GM23338 (cell line): ENCODE measurements around the gene SSTR5. TPM values are rescaled to one million over a fixed set of nuclear protein-coding genes. Genes with fewer than 3 reads are reported as not detected.

Experiments used
- ATAC-seq: fragments of 200-7000 bp; cut with Tn5 transposase; 3 replicates; pipeline ENCODE4 v1.9.1; 2020
- DNase-seq: peaks from one replicate; pipeline ENCODE4 v3.0.0-alpha.2; 2015; ENCODE audit warnings: low spot score
- H2AFZ ChIP-seq: fragments of 200-600 bp; sonication (generic); 2 replicates; pipeline ENCODE4 v1.8.0; 2016; ENCODE audit warnings: antibody characterized with exemption, mild to moderate bottlenecking, moderate library complexity
- H3F3A ChIP-seq: fragments of 200-600 bp; sonication (generic); replicated peaks from 2 replicates; pipeline ENCODE4 v1.8.0; 2017; ENCODE audit warnings: antibody characterized with exemption, mixed run types, low read depth
- H3K27ac ChIP-seq: fragments of 200-600 bp; sonication (generic); 2 replicates; pipeline ENCODE4 v1.6.1; 2016; ENCODE audit warnings: low read depth
- H3K27me3 ChIP-seq: fragments of 200-600 bp; sonication (generic); 2 replicates; pipeline ENCODE4 v1.8.0; 2016; ENCODE audit warnings: mild to moderate bottlenecking, mixed run types, moderate library complexity; ENCODE audit not compliant: insufficient read depth
- H3K36me3 ChIP-seq: fragments of 200-600 bp; sonication (generic); 2 replicates; pipeline ENCODE4 v1.8.0; 2016; ENCODE audit warnings: mild to moderate bottlenecking; ENCODE audit not compliant: insufficient read depth
- H3K4me1 ChIP-seq: fragments of 200-600 bp; sonication (generic); 2 replicates; pipeline ENCODE4 v1.8.0; 2016; ENCODE audit warnings: mild to moderate bottlenecking, moderate library complexity; ENCODE audit not compliant: insufficient read depth
- H3K4me2 ChIP-seq: fragments of 200-600 bp; sonication (generic); 2 replicates; pipeline ENCODE4 v1.7.1; 2017; ENCODE audit warnings: mixed run types
- H3K4me3 ChIP-seq: fragments of 200-600 bp; sonication (generic); 2 replicates; pipeline ENCODE4 v1.6.1; 2016; ENCODE audit warnings: mixed run types
- H3K79me2 ChIP-seq: fragments of 200-600 bp; sonication (generic); replicated peaks from 2 replicates; pipeline ENCODE4 v1.8.0; 2017; ENCODE audit warnings: mild to moderate bottlenecking; ENCODE audit not compliant: insufficient read depth
- H3K9me2 ChIP-seq: fragments of 200-600 bp; sonication (generic); 2 replicates; pipeline ENCODE4 v1.8.0; 2017; ENCODE audit not compliant: insufficient read depth
- H4K20me1 ChIP-seq: fragments of 200-600 bp; sonication (generic); replicated peaks from 2 replicates; pipeline ENCODE4 v1.8.0; 2017; ENCODE audit warnings: mild to moderate bottlenecking; ENCODE audit not compliant: insufficient read depth
- H3K27ac Mint-ChIP-seq: 2 replicates; pipeline ENCODE4 v1.8.0; 2020; ENCODE audit warnings: inconsistent platforms, mild to moderate bottlenecking, moderate library complexity, mixed read lengths
- H3K27me3 Mint-ChIP-seq: 3 replicates; pipeline ENCODE4 v1.8.0; 2022; ENCODE audit warnings: low read depth, mild to moderate bottlenecking, moderate library complexity, mixed read lengths, inconsistent platforms; ENCODE audit not compliant: insufficient read depth, poor library complexity
- H3K36me3 Mint-ChIP-seq: 3 replicates; pipeline ENCODE4 v1.8.0; 2021; ENCODE audit warnings: low read depth, mild to moderate bottlenecking, inconsistent platforms, moderate library complexity, mixed read lengths
- H3K4me1 Mint-ChIP-seq: 3 replicates; pipeline ENCODE4 v1.8.0; 2020; ENCODE audit warnings: mild to moderate bottlenecking, inconsistent platforms, mixed read lengths
- H3K4me3 Mint-ChIP-seq: 3 replicates; pipeline ENCODE4 v1.8.0; 2021; ENCODE audit warnings: moderate library complexity, mild to moderate bottlenecking, inconsistent platforms, mixed read lengths
- H3K9me3 Mint-ChIP-seq: 3 replicates; pipeline ENCODE4 v1.8.0; 2020; ENCODE audit warnings: moderate library complexity, mild to moderate bottlenecking, inconsistent platforms, mixed read lengths
- CREB1 ChIP-seq: fragments of 250-450 bp; sonication (Bioruptor Pico); IDR thresholded peaks from 2 replicates; pipeline ENCODE4 v1.5.0; 2020; ENCODE audit warnings: low read depth, mild to moderate bottlenecking, moderate library complexity
- CTCF ChIP-seq, 2 experiments: fragments of 200-600 bp in 1 of 2; sonication (generic) in 1 of 2; conservative IDR thresholded peaks; 2 replicates each; pipeline versions ENCODE4 v1.5.1 to v1.6.1; 2016 to 2017; ENCODE audit warnings: antibody characterized with exemption in 2 of 2, low read depth in 2 of 2, mild to moderate bottlenecking in 2 of 2, moderate library complexity in 1 of 2
- EZH2 ChIP-seq: fragments of 200-600 bp; sonication (generic); IDR thresholded peaks from one replicate; pipeline ENCODE4 v1.8.0; 2017; ENCODE audit warnings: antibody characterized with exemption, mild to moderate bottlenecking, low read depth; ENCODE audit not compliant: unreplicated experiment
- EZH2phosphoT487 ChIP-seq: fragments of 200-600 bp; sonication (generic); IDR thresholded peaks from one replicate; pipeline ENCODE4 v1.8.1; 2018; ENCODE audit warnings: antibody characterized with exemption; ENCODE audit not compliant: unreplicated experiment
- JUNB ChIP-seq: IDR thresholded peaks from one replicate; pipeline ENCODE4 v1.6.1; 2016; ENCODE audit warnings: antibody characterized with exemption; ENCODE audit not compliant: unreplicated experiment
- NANOG ChIP-seq: IDR thresholded peaks from 2 replicates; pipeline ENCODE4 v1.6.1; 2016; ENCODE audit warnings: antibody characterized with exemption, borderline replicate concordance
- POLR2AphosphoS5 ChIP-seq: IDR thresholded peaks from 2 replicates; pipeline ENCODE4 v1.6.1; 2016; ENCODE audit warnings: antibody characterized with exemption, low read depth
- REST ChIP-seq: IDR thresholded peaks from one replicate; pipeline ENCODE4 v1.6.1; 2018; ENCODE audit warnings: antibody characterized with exemption; ENCODE audit not compliant: unreplicated experiment
- STAT1 ChIP-seq: IDR thresholded peaks from one replicate; pipeline ENCODE4 v1.6.1; 2016; ENCODE audit warnings: antibody characterized with exemption; ENCODE audit not compliant: unreplicated experiment
- ZNF114 ChIP-seq: fragments of 250-450 bp; sonication (Bioruptor Pico); IDR thresholded peaks from 2 replicates; pipeline ENCODE4 v1.5.0; 2020; ENCODE audit warnings: mild to moderate bottlenecking, moderate library complexity
- ZNF331 ChIP-seq: fragments of 250-450 bp; sonication (Bioruptor Pico); IDR thresholded peaks from 2 replicates; pipeline ENCODE4 v1.5.0; 2020; ENCODE audit warnings: low read depth, mild to moderate bottlenecking, moderate library complexity
- ZNF462 ChIP-seq: fragments of 250-450 bp; sonication (Bioruptor Pico); IDR thresholded peaks from 2 replicates; pipeline ENCODE4 v1.5.0; 2020; ENCODE audit warnings: mild to moderate bottlenecking, moderate library complexity
- polyA plus RNA-seq: library from polyadenylated mRNA; unstranded; fragments of >200 nt; fragmentation: Nextera tagmentation; extraction: Ambion mirVana; gene quantifications from 2 replicates; pipeline ENCODE4 v1.2.1, GENCODE V29; 2016
- total RNA-seq: library from RNA; depleted of rRNA; stranded (reverse); fragments of >200 nt; shearing (Covaris generic); gene quantifications from 2 replicates; pipeline ENCODE4 v1.2.3, GENCODE V29; 2014

SSTR5 gene
- total and polyA plus RNA-seq, 2 experiments from 2014 or later: 0.60 to 1.0 TPM

DNA sequence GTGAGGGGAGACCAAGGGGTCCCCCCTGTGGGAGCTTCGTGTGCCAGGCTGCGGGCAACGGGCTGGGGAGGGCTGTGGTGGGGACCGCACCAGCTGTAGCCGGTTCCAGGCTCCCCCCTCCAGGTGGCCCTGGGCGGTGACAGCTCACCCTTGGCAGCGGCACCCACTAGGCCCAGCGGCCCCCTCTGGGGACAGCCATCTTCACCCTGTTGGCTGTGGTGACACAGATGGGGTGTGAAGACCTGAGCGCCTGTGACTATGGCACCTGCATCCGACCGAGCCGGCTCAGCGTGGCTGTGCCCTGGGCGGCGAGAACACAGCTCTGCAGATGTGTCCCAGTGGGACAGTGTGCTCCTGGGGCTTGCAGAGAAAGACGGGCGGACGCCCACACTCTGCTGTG, 24.6 kb downstream of the SSTR5 start:
- Histone ChIP-seq H3K4me2 (no peak overlapping the region), H3F3A (0 out of 2 replicates have a peak, but pooled peaks cover 4% of the 10 kb centered on the region), H2AFZ (no peak overlapping the region), H3K4me3 (no peak overlapping the region), H3K4me1 (no peaks in the 10 kb centered on the region), H3K27me3 (no peaks in the 10 kb centered on the region), H3K36me3 (no peaks in the 10 kb centered on the region), H3K9me2 (no peaks in the 10 kb centered on the region), H4K20me1 (no peaks in the 10 kb centered on the region), H3K27ac (no peak overlapping the region), H3K79me2 (no peaks in the 10 kb centered on the region)
- H3K27me3 Mint-ChIP-seq: peaks cover 4% of the 10 kb centered on the region
- TF ChIP-seq ZNF114 (CRISPR knock-in tag) (no peak), POLR2AphosphoS5 (no peak), CREB1 (no peak), REST (no peak), CTCF (conservative IDR thresholded peaks at IDR 0.05; ENCODE audit: low read depth in 2 of 2) (no peak), NANOG (no peak), STAT1 (no peak), ZNF462 (CRISPR knock-in tag) (no peak), EZH2 (no peak), JUNB (no peak), EZH2phosphoT487 (no peak), ZNF331 (no peak)
- H3K4me3 Mint-ChIP-seq: no peak overlapping the region
- no peak for ATAC-seq
- no peak overlapping the region for H3K27ac Mint-ChIP-seq
- H3K4me1 Mint-ChIP-seq: no peaks in the 10 kb centered on the region
- no peak for DNase-seq
- H3K36me3 Mint-ChIP-seq: peaks cover 2% of the 10 kb centered on the region; the same call in 2 of the 3 replicates
- peaks cover 4% of the 10 kb centered on the region for H3K9me3 Mint-ChIP-seq
